DMS 273 treated with DMSO at 0.1 percent for 48 hours (cell line): ENCODE data around the gene SIGLEC12.
"Not testable (repeated sequence)": the region's sequence is repeated elsewhere in the genome, so short reads cannot be mapped to it uniquely, and the experiment has no call there.

ENCODE experiments used
- DNase-seq: peaks from one replicate; lab custom pipeline; 2025; lab: John Stamatoyannopoulos, UW

SIGLEC12 gene

DNA sequence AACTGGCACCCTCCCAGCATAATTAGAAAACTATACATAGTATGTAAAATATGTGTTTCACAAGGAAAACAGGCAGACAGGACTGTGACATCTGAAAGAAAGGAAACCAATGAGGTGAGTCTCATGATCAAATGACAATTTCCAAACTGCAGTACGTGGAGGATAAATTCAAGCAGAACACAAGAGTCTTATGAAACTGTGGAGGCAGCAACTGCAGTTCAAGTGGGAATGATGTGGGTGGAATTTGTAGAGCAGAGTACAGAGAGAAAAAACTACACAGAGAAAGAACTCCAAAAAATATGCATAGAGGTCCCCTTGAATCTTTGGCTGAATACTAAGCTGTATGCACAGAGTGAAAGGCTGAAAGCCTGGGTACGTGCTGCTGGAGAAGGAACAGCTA is 20.2 kb upstream of the SIGLEC12 start:
- DNase-seq: no peak

DNA sequence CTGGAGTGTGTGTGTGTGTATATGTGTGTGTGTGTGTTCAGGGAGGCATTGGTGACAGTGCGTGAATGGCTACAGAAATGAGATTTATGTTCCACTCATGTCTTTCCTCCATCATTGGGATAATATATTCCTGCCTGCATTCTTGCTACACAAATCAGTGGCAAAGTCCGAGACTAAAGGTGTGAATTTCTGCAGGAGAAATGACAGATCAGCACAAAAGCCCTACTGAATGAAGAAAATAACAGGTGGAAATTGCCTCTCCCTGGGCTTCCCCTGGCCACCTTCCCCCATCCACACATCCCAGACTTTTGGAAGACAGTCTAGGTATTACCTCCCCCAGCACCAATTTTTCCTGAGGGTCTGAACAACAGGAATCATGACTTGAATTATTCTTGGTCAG is 19.8 kb upstream of the SIGLEC12 start:
- no peak for DNase-seq

- DNase-seq: no peak
Observed at GRCh38 chr19:51520728-51521127, 19.1 kb upstream of the SIGLEC12 start.

DNA sequence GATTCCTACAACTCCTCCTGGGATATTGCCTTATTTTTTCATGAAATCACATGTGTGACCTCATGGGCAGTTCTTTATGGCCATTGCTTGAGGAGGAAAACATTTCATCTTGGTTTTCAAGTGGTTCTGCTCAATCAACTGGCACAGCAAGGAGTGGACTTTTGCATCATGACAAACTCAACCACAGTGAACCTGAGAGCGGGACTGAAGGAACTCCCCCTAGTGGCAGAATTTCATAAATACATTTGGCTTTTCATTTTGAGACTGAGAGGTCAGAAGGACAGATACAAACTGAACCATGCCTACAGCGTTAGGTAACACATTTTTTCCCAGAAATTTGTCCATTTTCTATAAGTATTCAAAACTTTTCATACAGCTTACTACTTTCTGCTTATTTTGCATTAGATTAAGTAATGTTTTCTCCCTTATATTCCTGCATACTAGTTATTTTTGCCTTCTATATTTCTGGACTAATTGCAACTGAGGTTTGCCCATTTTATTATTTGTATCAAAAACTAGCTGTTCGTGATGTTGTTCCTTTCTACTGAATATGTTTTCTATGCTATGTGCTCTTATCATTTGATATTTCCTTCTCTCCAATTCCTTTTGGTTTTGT is 13.4 kb upstream of the SIGLEC12 start:
- DNase-seq: no peak

- no peak for DNase-seq
Observed at GRCh38 chr19:51513968-51514367, 12.4 kb upstream of the SIGLEC12 start.

GRCh38 chr19:51511353-51511752 is 9.8 kb upstream of the SIGLEC12 start:
- DNase-seq: no peak

DNA sequence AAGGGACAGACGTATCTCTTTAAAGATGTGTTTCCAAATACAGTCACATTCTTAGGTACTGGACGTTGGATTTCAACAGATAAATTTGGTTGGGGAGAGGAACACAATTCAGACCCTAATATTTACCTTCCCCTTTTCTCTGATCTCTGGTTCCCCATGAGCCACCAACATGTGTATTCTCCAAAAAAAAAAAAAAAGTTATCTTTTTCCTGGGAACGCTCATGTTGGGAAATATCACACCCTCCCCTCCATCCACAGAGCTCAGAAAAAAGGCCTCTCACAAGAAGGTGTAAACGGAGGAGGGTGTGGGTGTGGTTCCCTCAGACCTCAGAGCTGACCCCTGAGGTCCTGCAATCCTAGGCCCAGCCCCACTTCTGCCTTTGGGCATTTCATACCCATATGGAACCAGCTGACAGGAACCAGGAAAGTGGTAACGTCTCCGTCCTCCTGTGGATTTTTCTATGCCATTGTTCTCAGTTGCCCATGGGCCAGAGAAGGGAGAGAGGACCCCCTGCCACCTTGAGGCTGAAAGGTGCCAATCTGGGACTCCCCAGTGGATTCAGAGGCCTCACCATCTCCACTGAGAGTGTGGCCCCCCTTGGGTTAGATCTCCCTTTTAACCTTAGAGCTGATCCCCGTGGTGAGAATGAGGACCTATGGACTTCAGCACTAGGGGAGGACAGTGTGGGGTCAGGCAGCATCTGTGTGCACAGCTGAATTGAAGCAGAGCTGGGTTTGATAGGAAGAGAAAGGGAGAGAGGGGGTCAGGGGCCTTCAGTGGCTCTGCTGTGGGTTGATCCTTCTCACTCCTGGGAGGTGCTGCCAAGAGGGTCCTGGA is 8.4 kb upstream of the SIGLEC12 start:
- no peak for DNase-seq

DNA sequence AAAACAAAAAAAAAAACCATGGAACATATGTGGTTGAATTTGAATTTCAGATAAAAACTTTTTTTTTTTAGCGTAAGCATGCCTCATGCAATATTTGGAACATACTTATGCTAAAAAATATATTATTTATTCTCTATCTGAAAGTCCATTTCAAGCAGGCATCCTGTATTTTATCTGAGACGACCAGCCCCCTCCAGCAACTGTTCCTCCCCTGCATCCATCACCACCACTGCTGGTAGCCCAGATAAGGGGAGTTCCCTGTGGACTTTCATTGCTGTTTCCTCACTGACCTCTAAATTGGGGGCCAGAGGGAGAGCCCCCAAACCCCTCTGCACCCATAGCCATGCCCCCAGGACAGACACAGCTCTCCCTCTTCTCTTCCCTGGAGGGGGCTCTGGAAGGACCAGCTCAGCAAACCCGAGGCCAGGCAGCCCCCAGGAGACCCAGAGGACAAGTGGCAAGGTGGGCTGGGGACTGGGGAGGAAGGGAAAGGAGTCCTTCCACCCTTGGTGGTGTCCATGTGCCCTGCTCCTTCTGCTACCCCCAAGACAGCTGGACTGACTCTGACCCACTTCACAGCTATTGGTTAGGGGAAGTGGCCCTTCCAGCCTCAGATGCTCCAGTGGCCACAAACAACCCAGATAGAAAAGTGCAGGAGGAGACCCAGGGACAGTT is 6.6 kb upstream of the SIGLEC12 start:
- DNase-seq: no peak

GRCh38 chr19:51507640-51508058 is 6.0 kb upstream of the SIGLEC12 start:
- DNase-seq: no peak

DNA sequence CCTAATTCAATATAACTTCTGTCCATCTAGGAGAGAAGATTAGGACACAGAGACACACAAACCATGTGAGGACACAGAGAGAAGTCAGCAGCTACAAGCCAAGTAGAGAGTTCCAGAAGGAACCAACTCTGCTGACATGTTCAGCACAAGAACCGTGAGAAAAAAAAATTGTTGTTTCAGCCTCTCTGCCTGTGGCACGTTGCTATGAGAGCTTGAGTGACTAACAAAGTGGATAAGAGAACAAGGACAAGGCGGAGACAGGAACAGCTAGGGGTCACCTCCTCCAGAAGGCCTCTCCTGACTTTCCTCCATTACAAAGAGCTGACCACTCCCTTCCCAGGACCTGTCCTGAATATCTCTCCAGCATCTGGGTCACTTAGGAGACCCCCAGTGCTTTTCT is 5.6 kb upstream of the SIGLEC12 start:
- no peak for DNase-seq

- DNase-seq: no peak
Observed at GRCh38 chr19:51505904-51506303, 4.3 kb upstream of the SIGLEC12 start.

GRCh38 chr19:51503896-51504295 is 2.3 kb upstream of the SIGLEC12 start:
- no peak for DNase-seq

GRCh38 chr19:51503286-51503817 is 1.8 kb upstream of the SIGLEC12 start:
- DNase-seq: no peak

- DNase-seq: not testable (repeated sequence)
Observed at GRCh38 chr19:51500931-51501330, 669 bp downstream of the SIGLEC12 start.

GRCh38 chr19:51497666-51498065 is 3.9 kb downstream of the SIGLEC12 start:
- DNase-seq: no peak

DNA sequence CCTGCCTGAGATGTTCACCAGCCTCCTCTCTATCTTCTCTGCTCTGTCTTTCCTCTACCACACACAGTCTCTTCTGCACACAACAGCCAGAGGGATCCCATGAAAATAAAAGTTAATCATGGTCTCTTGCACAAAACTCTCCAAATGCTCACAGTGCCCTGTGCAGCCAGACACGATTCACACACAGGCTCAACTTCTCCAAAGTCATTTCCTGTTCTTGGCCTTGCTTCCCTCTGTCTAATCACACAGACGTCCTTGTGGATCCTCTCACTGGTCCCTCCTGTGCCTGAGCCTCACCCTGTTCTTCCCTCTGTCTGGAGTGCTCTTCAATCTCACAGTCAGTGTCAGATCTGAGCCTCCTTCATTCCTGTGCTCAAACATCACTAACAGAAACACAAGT is 7.8 kb downstream of the SIGLEC12 start:
- no peak for DNase-seq

DNA sequence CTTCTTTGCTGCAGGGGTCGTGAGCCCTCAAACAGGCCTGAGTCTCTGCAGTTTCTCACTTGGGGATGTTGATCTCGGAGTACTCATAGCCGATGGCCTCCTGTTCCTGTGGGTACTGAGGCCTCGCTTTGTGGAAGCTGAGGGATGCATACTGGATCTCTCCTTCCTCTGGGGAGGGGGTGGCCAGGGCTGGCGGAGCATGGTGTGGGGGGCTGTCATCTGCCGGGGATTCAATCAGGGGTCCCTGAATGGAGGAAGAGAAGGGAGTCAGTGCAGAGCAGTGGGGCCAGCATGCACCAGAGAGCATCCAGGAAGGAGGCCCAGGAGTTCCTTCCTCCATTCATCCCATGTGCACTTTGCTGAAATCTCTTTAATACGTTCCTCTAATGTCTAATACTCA is 10.0 kb downstream of the SIGLEC12 start:
- DNase-seq: no peak

GRCh38 chr19:51490676-51491075 is 10.9 kb downstream of the SIGLEC12 start:
- no peak for DNase-seq

DNA sequence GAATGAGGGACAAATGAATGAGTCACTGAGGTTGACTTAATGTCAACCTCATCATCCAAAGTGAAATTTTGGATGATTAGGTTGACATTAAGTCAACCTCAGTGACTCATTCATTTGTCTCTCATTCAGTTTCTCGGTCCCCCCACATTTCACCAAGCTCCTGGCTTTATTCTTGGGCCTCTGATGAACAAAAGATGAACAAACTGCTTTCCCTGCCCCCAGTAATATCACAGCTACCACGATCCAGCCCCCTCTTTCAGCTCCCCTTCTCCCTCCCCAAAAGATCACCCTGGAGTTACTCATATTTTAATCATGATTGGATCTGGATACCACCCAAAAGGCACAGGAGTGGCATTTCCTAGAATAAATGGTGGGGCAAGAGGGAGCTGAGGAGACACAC is 12.5 kb downstream of the SIGLEC12 start:
- DNase-seq: no peak

GRCh38 chr19:51488491-51488890 is 13.1 kb downstream of the SIGLEC12 start:
- no peak for DNase-seq

GRCh38 chr19:51485960-51486660 is 15.5 kb downstream of the SIGLEC12 start:
- no peak for DNase-seq

DNA sequence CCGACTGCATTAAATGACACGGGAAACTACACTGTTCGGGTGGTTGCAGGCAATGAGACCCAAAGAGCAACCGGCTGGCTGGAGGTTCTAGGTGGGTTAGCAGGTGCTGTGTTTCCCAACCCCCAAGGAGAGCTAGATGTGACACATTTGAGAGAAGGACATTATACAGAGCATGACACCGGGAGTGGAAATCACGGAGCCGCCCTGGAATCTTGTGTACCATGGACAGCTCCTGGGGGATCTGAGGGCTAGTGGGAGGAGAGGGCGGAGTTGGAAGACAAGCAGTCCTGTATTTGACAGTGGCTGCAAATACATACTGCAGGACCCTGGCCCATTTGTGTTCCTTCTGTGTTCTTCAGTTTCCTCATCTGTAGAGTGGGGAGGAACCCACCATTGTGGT is 21.0 kb downstream of the SIGLEC12 start:
- no peak for DNase-seq
